Activated T-helper 17 cell treated with anti-CD3 and anti-CD28 coated beads, Interleukin-2, amount 50 U/mL, for 72 hours (primary cell): ENCODE results near the gene ABCC10. TPM values are rescaled to one million over a fixed set of nuclear protein-coding genes. Genes with fewer than 3 reads are reported as not detected.
"Not testable (repeated sequence)": the region's sequence is repeated elsewhere in the genome, so short reads cannot be mapped to it uniquely, and the experiment has no call there.

Experiments
- ATAC-seq: fragments of 150-1000 bp; cut with Tn5 transposase; replicated peaks from 2 replicates; pipeline ENCODE4 v1.10.0; 2021; ENCODE audit warnings: mild to moderate bottlenecking, moderate library complexity
- H3K27ac Mint-ChIP-seq: one replicate; pipeline ENCODE4 v1.8.0; 2022; ENCODE audit warnings: mixed read lengths
- H3K27me3 Mint-ChIP-seq: one replicate; pipeline ENCODE4 v1.8.0; 2022; ENCODE audit warnings: mixed read lengths
- H3K36me3 Mint-ChIP-seq: one replicate; pipeline ENCODE4 v1.8.0; 2022; ENCODE audit warnings: low read depth, mild to moderate bottlenecking, mixed read lengths
- H3K4me1 Mint-ChIP-seq: one replicate; pipeline ENCODE4 v1.8.0; 2022; ENCODE audit warnings: mixed read lengths
- H3K4me3 Mint-ChIP-seq: one replicate; pipeline ENCODE4 v1.8.0; 2022; ENCODE audit warnings: mild to moderate bottlenecking, mixed read lengths
- H3K9me3 Mint-ChIP-seq: one replicate; pipeline ENCODE4 v1.8.0; 2022; ENCODE audit warnings: mixed read lengths
- total RNA-seq, 2 donors: library from RNA; stranded (reverse); gene quantifications; one replicate each; pipeline ENCODE4 v1.2.3, GENCODE V29; 2022

The ABCC10 gene
- total RNA-seq, 2 donors from 2014 or later: 41.2 to 47.9 TPM

GRCh38 chr6:43460032-43460431 is 32.7 kb downstream of the ABCC10 start:
- ATAC-seq: no peak
- no peaks in the 10 kb centered on the region for H3K9me3 Mint-ChIP-seq
- no peaks in the 10 kb centered on the region for H3K36me3 Mint-ChIP-seq
- peaks cover 19% of the 10 kb centered on the region for H3K27me3 Mint-ChIP-seq
- H3K4me1 Mint-ChIP-seq: peaks cover 8% of the 10 kb centered on the region
- H3K4me3 Mint-ChIP-seq: no peak overlapping the region
- H3K27ac Mint-ChIP-seq: no peak overlapping the region

DNA sequence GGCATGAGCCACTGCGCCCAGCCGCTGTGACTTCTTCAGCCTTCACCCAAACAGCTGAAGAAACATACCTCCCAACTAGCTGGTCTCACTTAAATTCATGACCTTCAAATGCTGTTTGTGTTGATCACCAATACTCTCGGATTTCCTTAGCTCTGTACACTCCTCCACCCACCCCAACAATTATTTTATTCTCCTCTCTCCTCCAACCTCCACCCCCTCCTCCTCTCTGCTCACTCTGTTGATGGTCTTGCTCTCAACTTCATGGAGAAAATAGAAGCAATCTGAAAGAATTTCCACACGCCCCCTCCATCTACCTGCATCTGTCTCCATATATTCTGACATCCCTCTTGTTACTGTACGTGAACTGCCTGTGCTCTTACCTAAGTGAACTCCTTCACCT is 34.6 kb downstream of the ABCC10 start:
- no peaks in the 10 kb centered on the region for H3K9me3 Mint-ChIP-seq
- ATAC-seq: no peak
- no peaks in the 10 kb centered on the region for H3K4me1 Mint-ChIP-seq
- no peak overlapping the region for H3K4me3 Mint-ChIP-seq
- H3K36me3 Mint-ChIP-seq: no peaks in the 10 kb centered on the region
- H3K27me3 Mint-ChIP-seq: peaks cover 14% of the 10 kb centered on the region
- H3K27ac Mint-ChIP-seq: peak overlapping the region; percentile 4

DNA sequence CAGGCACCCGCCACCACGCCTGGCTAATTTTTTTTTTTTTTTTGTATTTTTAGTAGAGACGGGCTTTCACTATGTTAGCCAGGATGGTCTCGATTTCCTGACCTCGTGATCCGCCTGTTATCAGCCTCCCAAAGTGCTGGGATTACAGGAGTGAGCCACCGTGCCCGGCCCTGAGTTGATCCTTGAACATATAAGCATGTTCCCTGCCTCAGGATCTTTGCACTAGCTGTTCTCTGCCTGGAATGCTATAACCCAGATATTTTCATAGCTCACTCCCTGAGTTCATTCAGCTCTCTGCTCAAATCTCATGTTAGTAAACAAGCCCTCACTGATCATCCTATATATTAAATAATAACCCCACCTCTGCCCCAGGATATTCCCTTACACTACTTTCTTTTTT is 37.0 kb downstream of the ABCC10 start:
- Mint-ChIP-seq H3K4me3 (no peak overlapping the region), H3K27me3 (peaks cover 17% of the 10 kb centered on the region), H3K36me3 (no peaks in the 10 kb centered on the region), H3K27ac (no peak overlapping the region), H3K4me1 (no peaks in the 10 kb centered on the region), H3K9me3 (no peaks in the 10 kb centered on the region)
- ATAC-seq: no peak

- no peak overlapping the region for H3K4me3 Mint-ChIP-seq
- H3K9me3 Mint-ChIP-seq: no peaks in the 10 kb centered on the region
- peaks cover 17% of the 10 kb centered on the region for H3K27me3 Mint-ChIP-seq
- H3K36me3 Mint-ChIP-seq: no peaks in the 10 kb centered on the region
- H3K27ac Mint-ChIP-seq: no peak overlapping the region
- ATAC-seq: peak; percentile 42
- no peaks in the 10 kb centered on the region for H3K4me1 Mint-ChIP-seq
These were observed 38.6 kb downstream of the ABCC10 start for GRCh38 chr6:43465948-43466347.

- not testable (repeated sequence) for ATAC-seq, H3K9me3 Mint-ChIP-seq, H3K36me3 Mint-ChIP-seq, H3K27ac Mint-ChIP-seq, H3K4me1 Mint-ChIP-seq, H3K4me3 Mint-ChIP-seq
- peaks cover 14% of the 10 kb centered on the region for H3K27me3 Mint-ChIP-seq
These were observed 39.9 kb downstream of the ABCC10 start for GRCh38 chr6:43467265-43467664.

DNA sequence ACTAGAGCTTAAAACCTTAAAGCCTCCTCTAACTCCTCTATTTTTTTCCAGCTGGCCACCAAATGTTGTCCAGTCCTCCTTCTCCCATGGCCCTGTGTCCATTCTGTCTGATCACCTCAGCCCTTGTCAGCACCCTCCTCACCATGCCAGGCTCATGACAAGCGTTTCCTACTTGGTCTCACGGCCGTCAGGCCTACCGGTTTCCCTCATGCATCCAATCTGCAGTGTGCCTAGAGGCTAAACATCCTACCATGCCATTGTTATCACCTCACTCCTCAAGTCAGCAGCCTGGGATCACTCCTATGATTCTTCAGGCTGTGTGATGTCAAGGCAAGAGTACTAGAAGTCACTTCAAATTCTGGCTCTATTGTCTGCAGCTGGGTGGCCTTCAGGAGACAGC is 40.4 kb downstream of the ABCC10 start:
- ATAC-seq: no peak
- H3K27ac Mint-ChIP-seq: no peak overlapping the region
- no peaks in the 10 kb centered on the region for H3K4me1 Mint-ChIP-seq

DNA sequence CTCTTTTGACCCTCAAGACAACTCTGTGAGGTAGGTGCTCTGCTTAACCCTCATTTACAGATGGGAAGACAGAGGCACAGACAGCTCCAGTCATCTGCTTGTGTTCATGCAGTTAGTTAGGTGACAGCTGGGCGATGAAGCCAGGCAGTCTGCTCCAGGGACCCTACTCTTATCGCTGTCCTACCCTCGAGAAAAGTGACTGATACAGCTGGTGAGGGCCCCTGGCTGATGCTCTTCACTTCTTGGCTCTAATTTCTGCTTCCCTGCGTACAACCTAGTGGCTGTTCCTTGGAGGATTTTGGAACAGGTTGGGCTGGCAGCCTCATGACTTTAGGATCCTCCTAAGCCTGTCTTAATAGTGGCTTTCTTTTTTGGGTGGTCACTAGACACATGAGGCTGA is 40.9 kb downstream of the ABCC10 start:
- Mint-ChIP-seq H3K27me3 (peaks cover 8% of the 10 kb centered on the region), H3K36me3 (no peaks in the 10 kb centered on the region), H3K4me1 (no peaks in the 10 kb centered on the region), H3K27ac (no peak overlapping the region), H3K9me3 (no peaks in the 10 kb centered on the region), H3K4me3 (no peak overlapping the region)
- ATAC-seq: no peak

More for the DNA sequence above, 40.4 kb downstream of the ABCC10 start:
- no peaks in the 10 kb centered on the region for H3K36me3 Mint-ChIP-seq
- no peak overlapping the region for H3K4me3 Mint-ChIP-seq
- H3K9me3 Mint-ChIP-seq: no peaks in the 10 kb centered on the region
- peaks cover 10% of the 10 kb centered on the region for H3K27me3 Mint-ChIP-seq

DNA sequence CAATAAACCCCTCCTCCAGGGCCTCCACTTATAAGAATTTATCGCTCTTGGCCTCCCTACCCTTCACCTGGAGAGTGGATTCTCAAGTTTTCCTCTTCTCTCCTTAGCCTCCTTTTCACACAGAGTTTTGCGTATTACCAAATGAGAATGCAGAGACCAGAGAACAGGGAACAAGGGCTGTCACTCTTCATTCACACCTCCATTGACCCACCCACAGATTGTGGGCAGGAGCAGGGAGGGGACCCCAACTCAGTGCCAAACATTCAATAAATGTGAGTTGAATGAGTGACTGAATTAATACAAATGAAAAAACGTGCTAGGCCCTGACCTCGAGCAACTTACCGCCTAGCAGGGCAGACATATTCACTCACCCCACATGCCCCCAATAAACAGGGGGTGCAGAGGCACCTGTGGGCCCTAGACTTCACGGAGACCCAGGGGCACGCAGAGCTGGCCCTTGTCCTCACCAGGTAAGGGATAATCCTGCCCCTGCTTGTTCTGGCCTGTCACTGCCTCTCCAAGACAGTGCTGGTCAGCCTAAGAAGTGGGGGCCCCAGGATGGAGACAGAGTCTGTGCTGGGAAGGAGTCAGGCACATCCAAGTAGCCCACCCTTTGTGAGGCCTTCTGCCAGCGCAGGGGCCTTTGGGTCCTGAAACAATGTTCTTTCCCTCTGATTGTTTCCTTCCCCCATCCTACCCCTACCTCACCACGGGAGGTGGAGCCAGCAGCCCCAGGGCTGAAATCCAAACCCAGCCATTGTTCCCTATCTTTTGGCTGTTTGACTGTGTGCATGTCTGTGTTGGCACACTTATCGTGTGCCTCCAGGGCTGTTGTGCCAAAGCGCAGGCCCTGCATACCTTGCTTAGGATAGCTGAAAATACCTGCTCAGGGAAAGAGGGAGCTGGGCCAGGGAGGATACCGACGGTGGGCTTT is 41.7 kb downstream of the ABCC10 start:
- Mint-ChIP-seq H3K27ac (no peak overlapping the region), H3K4me1 (no peaks in the 10 kb centered on the region), H3K4me3 (no peak overlapping the region), H3K36me3 (no peaks in the 10 kb centered on the region), H3K9me3 (no peaks in the 10 kb centered on the region), H3K27me3 (peaks cover 7% of the 10 kb centered on the region)
- ATAC-seq: no peak

DNA sequence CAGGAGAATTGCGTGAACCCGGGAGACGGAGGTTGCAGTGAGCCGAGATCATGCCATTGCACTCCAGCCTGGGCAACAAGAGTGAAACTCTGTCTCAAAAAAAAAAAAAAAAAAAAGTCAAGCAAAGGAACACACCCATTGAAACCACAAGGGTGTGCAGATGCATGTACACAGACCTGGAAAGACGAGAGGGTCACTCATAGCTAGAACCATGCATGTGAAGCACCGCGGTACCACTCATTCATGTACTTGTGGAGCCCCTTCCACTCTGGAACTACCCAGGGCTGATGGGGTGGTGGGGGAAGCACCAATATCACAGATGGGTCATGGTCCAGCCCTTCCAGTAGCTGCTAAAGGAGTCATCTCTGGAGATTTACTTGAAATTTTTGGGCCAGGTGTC is 42.6 kb downstream of the ABCC10 start:
- Mint-ChIP-seq H3K27ac (no peak overlapping the region), H3K9me3 (no peaks in the 10 kb centered on the region), H3K36me3 (no peaks in the 10 kb centered on the region)

GRCh38 chr6:43471399-43471798 is 44.1 kb downstream of the ABCC10 start:
- H3K4me3 Mint-ChIP-seq: no peak overlapping the region
- no peaks in the 10 kb centered on the region for H3K9me3 Mint-ChIP-seq
- ATAC-seq: no peak
- H3K36me3 Mint-ChIP-seq: no peaks in the 10 kb centered on the region
- peaks cover 7% of the 10 kb centered on the region for H3K27me3 Mint-ChIP-seq
- H3K4me1 Mint-ChIP-seq: no peaks in the 10 kb centered on the region
- no peak overlapping the region for H3K27ac Mint-ChIP-seq

More for the DNA sequence above, 42.6 kb downstream of the ABCC10 start:
- ATAC-seq: peak; percentile 42
- Mint-ChIP-seq H3K4me1 (no peaks in the 10 kb centered on the region), H3K4me3 (no peak overlapping the region), H3K27me3 (peaks cover 7% of the 10 kb centered on the region)

- no peak for ATAC-seq
- Mint-ChIP-seq H3K27ac (no peak overlapping the region), H3K27me3 (peaks cover 3% of the 10 kb centered on the region), H3K4me1 (peaks cover 8% of the 10 kb centered on the region), H3K36me3 (peaks cover 3% of the 10 kb centered on the region), H3K4me3 (no peak overlapping the region), H3K9me3 (no peaks in the 10 kb centered on the region)
These were observed 45.2 kb downstream of the ABCC10 start for GRCh38 chr6:43472515-43472914.

- no peaks in the 10 kb centered on the region for H3K9me3 Mint-ChIP-seq
- ATAC-seq: no peak
These were observed 48.2 kb downstream of the ABCC10 start for GRCh38 chr6:43475516-43475915.

GRCh38 chr6:43476746-43477145 is 49.4 kb downstream of the ABCC10 start:
- H3K36me3 Mint-ChIP-seq: peaks cover 24% of the 10 kb centered on the region
- ATAC-seq: no peak
- no peaks in the 10 kb centered on the region for H3K27me3 Mint-ChIP-seq
- H3K4me3 Mint-ChIP-seq: peak overlapping the region; percentile 89
- H3K9me3 Mint-ChIP-seq: no peaks in the 10 kb centered on the region
- peak overlapping the region; percentile 95 for H3K27ac Mint-ChIP-seq
- peaks cover 24% of the 10 kb centered on the region for H3K4me1 Mint-ChIP-seq

More at GRCh38 chr6:43475516-43475915, 48.2 kb downstream of the ABCC10 start:
- Mint-ChIP-seq H3K4me1 (peaks cover 22% of the 10 kb centered on the region), H3K27me3 (no peaks in the 10 kb centered on the region), H3K36me3 (peaks cover 15% of the 10 kb centered on the region), H3K4me3 (no peak overlapping the region), H3K27ac (no peak overlapping the region)

GRCh38 chr6:43477235-43478007 is 50.1 kb downstream of the ABCC10 start, which contains the start of gene TJAP1:
Gene TJAP1, plus strand, starts transcription at chr6:43477570. Its CDS starts 21,432 bp downstream, at chr6:43499002.
- Mint-ChIP-seq H3K36me3 (peaks cover 29% of the 10 kb centered on the region), H3K4me3 (peak within 1 kb of the TSS; percentile 89), H3K9me3 (no peaks in the 10 kb centered on the region), H3K27ac (peak within 1 kb of the TSS; percentile 95), H3K4me1 (peaks cover 31% of the 10 kb centered on the region), H3K27me3 (no peaks in the 10 kb centered on the region)
- ATAC-seq: peak; percentile 100

DNA sequence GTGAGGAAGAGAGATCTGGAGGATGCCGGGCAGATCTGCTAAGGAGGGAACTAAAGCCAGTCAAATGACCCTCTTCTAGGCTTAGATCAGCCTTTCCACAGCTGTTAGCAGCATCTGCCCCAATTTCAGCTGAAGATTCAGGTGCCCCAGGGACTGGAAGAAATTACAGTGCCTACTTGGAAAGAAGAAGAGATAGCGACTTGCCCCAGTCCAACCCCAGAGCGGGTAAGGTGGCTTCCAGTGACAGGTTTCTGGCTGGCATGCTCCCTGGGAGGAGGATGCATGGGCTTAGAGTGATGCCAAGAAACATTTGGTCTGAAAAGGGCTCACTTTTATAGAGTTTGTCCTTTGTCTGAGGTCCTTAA is 50.6 kb downstream of the ABCC10 start:
- Mint-ChIP-seq H3K4me3 (peak overlapping the region; percentile 89), H3K36me3 (peaks cover 29% of the 10 kb centered on the region), H3K27me3 (no peaks in the 10 kb centered on the region), H3K9me3 (no peaks in the 10 kb centered on the region), H3K27ac (peak overlapping the region; percentile 95), H3K4me1 (peaks cover 33% of the 10 kb centered on the region)
- ATAC-seq: no peak
